Thyroid gland (tissue), 4 donors: ENCODE measurements around the gene RAD54L. TPM values are rescaled to one million over a fixed set of nuclear protein-coding genes. Genes with fewer than 3 reads are reported as not detected.

Experiments
- DNase-seq, 2 donors: peaks; one replicate each; pipeline ENCODE4 v3.0.0-alpha.2; 2019
- H3K27ac ChIP-seq, 3 donors: fragments of 200-600 bp; sonication (generic); 1 replicate in 2 of 3; 2 replicates in 1 of 3; pipeline ENCODE4 v1.5.1; 2016 to 2019; ENCODE audit warnings: mild to moderate bottlenecking in 1 of 3, moderate library complexity in 1 of 3
- H3K27me3 ChIP-seq: fragments of 200-600 bp; sonication (generic); one replicate; pipeline ENCODE4 v1.5.1; 2019
- H3K36me3 ChIP-seq, 2 donors: fragments of 200-600 bp; sonication (generic); one replicate each; pipeline ENCODE4 v1.5.1; 2016 to 2019
- H3K4me1 ChIP-seq, 2 donors: fragments of 200-600 bp; sonication (generic); one replicate each; pipeline ENCODE4 v1.5.1; 2017 to 2019
- H3K4me3 ChIP-seq, 3 donors: fragments of 200-600 bp; sonication (generic); replicated peaks in 1 of 3; 1 replicate in 2 of 3; 2 replicates in 1 of 3; pipeline ENCODE4 v1.5.1; 2016; ENCODE audit warnings: mild to moderate bottlenecking in 1 of 3
- H3K9me3 ChIP-seq: fragments of 200-600 bp; sonication (generic); one replicate; pipeline ENCODE4 v1.5.1; 2017
- CTCF ChIP-seq, 6 experiments: fragments of 200-600 bp in 3 of 6; fragments of 450-650 bp in 3 of 6; sonication (generic) in 3 of 6; IDR thresholded peaks; one replicate each; pipeline ENCODE4 v1.5.1; 2016 to 2019; ENCODE audit warnings: antibody characterized with exemption in 6 of 6, mild to moderate bottlenecking in 2 of 6, inconsistent platforms in 1 of 6, moderate library complexity in 1 of 6
- POLR2A ChIP-seq, 2 donors: fragments of 450-650 bp; IDR thresholded peaks; one replicate each; pipeline ENCODE4 v1.6.1; 2017; ENCODE audit warnings: antibody characterized with exemption in 2 of 2, mild to moderate bottlenecking in 2 of 2, moderate library complexity in 1 of 2
- WGBS, 2 donors: methylation state at CpG; one replicate each; pipeline ENCODE4 v1.1.5; 2017; 5-methylcytosine and 5-hydroxymethylcytosine counted together
- intact Hi-C: fragments of 100-400 bp; cut with DNase I; formaldehyde crosslinking; loops from one replicate; pipeline ENCODE4 v1.15.1; 2023
- total RNA-seq, 4 donors: library from RNA; depleted of rRNA; stranded (reverse); fragments of >200 nt; gene quantifications; one replicate each; pipeline ENCODE4 v1.2.3, GENCODE V29; 2016

Gene RAD54L
- total RNA-seq, 4 donors from 2014 or later: 0.27 to 1.7 (median 0.61) TPM

- DNase-seq: peak; percentile 18 to 34
- peak overlapping the region in 1 of 3 donors; percentile 34 for H3K4me3 ChIP-seq
- intact Hi-C loops: loop anchor here (10.0 kb wide), 1 partner anchor 56 kb away; the partner anchor contains the start of genes LRRC41 and UQCRH
- H3K9me3 ChIP-seq: no peaks in the 10 kb centered on the region
- 3 to 6% methylated on average over 7 of the region's 7 CpGs for WGBS, 2 donors
- H3K36me3 ChIP-seq: no peaks in the 10 kb centered on the region
- no peak overlapping the region for H3K27ac ChIP-seq
- peaks cover 4 to 6% of the 10 kb centered on the region in 2 donors for H3K4me1 ChIP-seq
- H3K27me3 ChIP-seq: no peaks in the 10 kb centered on the region
- TF ChIP-seq CTCF (IDR thresholded peaks at IDR 0.05): no peak
- TF ChIP-seq POLR2A (IDR thresholded peaks at IDR 0.05): no peak
Observed at GRCh38 chr1:46248122-46248920, 758 bp downstream of the RAD54L start.

- no peaks in the 10 kb centered on the region for H3K4me1 ChIP-seq
- 89 to 95% methylated on average over 5 of the region's 5 CpGs for WGBS, 2 donors
- H3K27me3 ChIP-seq: no peaks in the 10 kb centered on the region
- TF ChIP-seq CTCF (IDR thresholded peaks at IDR 0.05) (no peak), POLR2A (IDR thresholded peaks at IDR 0.05) (no peak)
- no peak overlapping the region for H3K27ac ChIP-seq
- DNase-seq: no peak
- no peaks in the 10 kb centered on the region for H3K9me3 ChIP-seq
- intact Hi-C loops: no loop called here
- H3K4me3 ChIP-seq: no peak overlapping the region
- H3K36me3 ChIP-seq: no peaks in the 10 kb centered on the region
Observed at GRCh38 chr1:46254668-46255067, 7.1 kb downstream of the RAD54L start.

GRCh38 chr1:46256523-46256922 is 9.0 kb downstream of the RAD54L start:
- H3K27me3 ChIP-seq: no peaks in the 10 kb centered on the region
- H3K4me1 ChIP-seq: no peaks in the 10 kb centered on the region
- DNase-seq: no peak
- no peak overlapping the region for H3K4me3 ChIP-seq
- TF ChIP-seq POLR2A (IDR thresholded peaks at IDR 0.05) (no peak), CTCF (IDR thresholded peaks at IDR 0.05) (no peak)
- WGBS, 2 donors: 93 to 96% methylated on average over 2 of the region's 2 CpGs
- H3K27ac ChIP-seq: no peak overlapping the region
- H3K36me3 ChIP-seq: no peaks in the 10 kb centered on the region
- intact Hi-C loops: no loop called here
- no peaks in the 10 kb centered on the region for H3K9me3 ChIP-seq

- no peak for DNase-seq
- H3K4me1 ChIP-seq: no peaks in the 10 kb centered on the region
- H3K4me3 ChIP-seq: no peak overlapping the region
- WGBS, 2 donors: 90 to 96% methylated on average over 1 of the region's 1 CpG
- intact Hi-C loops: no loop called here
- TF ChIP-seq CTCF (IDR thresholded peaks at IDR 0.05): no peak
- no peak for TF ChIP-seq POLR2A (IDR thresholded peaks at IDR 0.05)
- no peaks in the 10 kb centered on the region for H3K27me3 ChIP-seq
- H3K9me3 ChIP-seq: no peaks in the 10 kb centered on the region
- H3K36me3 ChIP-seq: no peaks in the 10 kb centered on the region
- H3K27ac ChIP-seq: no peak overlapping the region
Observed at GRCh38 chr1:46262508-46262907, 14.9 kb downstream of the RAD54L start.

- no peaks in the 10 kb centered on the region for H3K4me1 ChIP-seq
- DNase-seq: no peak
- H3K27ac ChIP-seq: no peak overlapping the region
- no peak overlapping the region for H3K4me3 ChIP-seq
- 82 to 90% methylated on average over 1 to 2 of the region's 2 CpGs for WGBS, 2 donors
- TF ChIP-seq CTCF (IDR thresholded peaks at IDR 0.05) (no peak), POLR2A (IDR thresholded peaks at IDR 0.05) (no peak)
- no peaks in the 10 kb centered on the region for H3K27me3 ChIP-seq
- no peaks in the 10 kb centered on the region for H3K9me3 ChIP-seq
- no peaks in the 10 kb centered on the region for H3K36me3 ChIP-seq
- intact Hi-C loops: no loop called here
Observed at GRCh38 chr1:46263146-46263545, 15.6 kb downstream of the RAD54L start.
